Fibroblast of pulmonary artery (primary cell): Measurements from ENCODE around the gene SAMD14.
A peak's percentile ranks its signal among the peaks of the same experiment; 100 is the strongest.

Experiments used
- DNase-seq: peaks from one replicate; pipeline ENCODE4 v3.0.0-alpha.2; 2010; ENCODE audit warnings: low read depth
- H3K4me3 ChIP-seq: replicated peaks from 2 replicates; pipeline ENCODE4 v1.5.1; 2011; ENCODE audit warnings: low read depth, mild to moderate bottlenecking, control low read depth, low read length, moderate library complexity
- CTCF ChIP-seq: IDR thresholded peaks from 2 replicates; pipeline ENCODE4 v1.5.1; 2011; ENCODE audit warnings: mild to moderate bottlenecking, control low read depth, low read length, inconsistent platforms; ENCODE audit errors: missing control alignments

Gene SAMD14

GRCh38 chr17:50129728-50130558 is at the start of gene SAMD14:
Gene SAMD14 (minus strand): TSS chr17:50130160. CDS start chr17:50124959, 5,201 bp downstream.
- no peak for TF ChIP-seq CTCF
- peak; percentile 53 for DNase-seq
- peak within 1 kb of the TSS; percentile 57 for H3K4me3 ChIP-seq

GRCh38 chr17:50177983-50178834 is 48.2 kb upstream of the SAMD14 start:
- peak; percentile 55 for TF ChIP-seq CTCF
- H3K4me3 ChIP-seq: no peak overlapping the region

GRCh38 chr17:50177476-50177875 is 47.5 kb upstream of the SAMD14 start:
- TF ChIP-seq CTCF: no peak
- no peak for DNase-seq
- H3K4me3 ChIP-seq: no peak overlapping the region

More at GRCh38 chr17:50177983-50178834, 48.2 kb upstream of the SAMD14 start:
- DNase-seq: peak; percentile 95

DNA sequence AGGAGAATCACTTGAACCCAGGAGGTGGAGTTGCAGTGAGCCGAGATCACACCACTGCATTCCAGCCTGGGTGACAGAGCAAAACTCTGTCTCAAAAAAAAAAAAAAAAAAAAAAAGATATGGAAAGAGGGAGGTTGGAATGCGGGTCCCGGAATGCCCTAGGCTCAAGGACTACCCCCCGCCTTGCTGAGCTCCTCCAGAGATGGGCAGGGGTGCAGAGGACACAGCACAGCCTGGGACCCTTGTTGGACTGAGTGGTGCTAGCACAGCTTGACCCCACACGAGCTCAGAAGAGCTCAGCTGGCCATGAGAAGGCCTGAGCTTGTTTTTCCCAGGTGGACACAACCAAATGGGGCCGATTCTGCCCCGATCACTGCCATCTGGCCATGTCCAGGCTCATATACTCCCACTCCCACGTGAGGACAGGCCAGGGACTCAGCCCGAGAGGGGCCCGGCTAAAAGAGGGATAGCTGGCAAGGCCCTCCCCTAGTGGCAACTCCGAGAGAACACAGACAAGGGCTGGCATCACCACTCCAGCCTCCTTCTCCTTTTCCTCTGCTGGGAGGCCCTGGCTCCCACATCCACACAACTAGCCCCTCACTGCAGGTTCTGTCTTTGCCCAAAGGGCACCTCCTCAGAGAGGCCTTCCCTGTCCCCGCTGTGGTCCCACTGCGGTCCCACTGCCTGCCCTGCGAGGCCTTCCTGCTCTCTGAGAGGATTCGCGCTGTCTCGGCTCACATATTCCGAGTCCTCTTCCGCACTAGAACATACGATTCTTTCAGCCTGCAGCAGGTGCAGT is 46.8 kb upstream of the SAMD14 start:
- TF ChIP-seq CTCF: no peak
- no peak for DNase-seq
- H3K4me3 ChIP-seq: no peak overlapping the region

DNA sequence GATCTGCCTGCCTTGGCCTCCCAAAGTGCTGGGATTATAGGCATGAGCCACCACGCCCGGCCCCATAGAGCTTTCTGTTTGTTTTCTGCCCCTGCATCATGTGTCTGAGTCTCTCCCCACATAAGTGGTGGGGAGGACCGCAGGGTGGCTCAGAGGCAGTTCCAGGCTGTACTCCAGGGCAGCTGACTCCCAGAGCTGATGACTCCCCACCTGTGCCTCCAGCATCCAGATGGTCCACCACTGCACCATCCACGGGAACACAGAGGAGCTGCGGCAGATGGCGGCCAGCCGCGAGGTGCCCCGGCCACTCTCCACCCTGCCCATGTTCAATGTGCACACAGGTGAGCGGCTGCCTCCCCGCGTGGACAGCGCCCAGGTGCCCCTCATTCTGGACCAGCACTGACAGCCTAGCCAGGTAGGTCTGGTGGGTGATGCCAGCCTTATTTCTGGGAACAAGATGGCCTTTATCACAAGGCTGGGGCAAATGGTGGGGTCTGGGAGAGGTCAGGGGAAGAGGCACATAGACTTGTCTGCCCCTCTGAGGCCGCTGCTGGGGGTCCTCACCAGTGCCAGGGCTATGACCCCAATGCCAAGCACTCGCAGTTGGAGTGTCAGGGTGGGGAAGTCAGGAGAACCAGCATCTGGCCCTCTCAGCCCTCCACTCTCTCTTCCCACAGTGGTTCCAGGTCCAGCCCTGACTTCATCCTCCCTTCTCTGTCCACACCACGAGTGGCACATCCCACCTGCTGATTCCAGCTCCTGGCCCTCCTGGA is 45.3 kb upstream of the SAMD14 start:
- DNase-seq: no peak
- no peak overlapping the region for H3K4me3 ChIP-seq
- TF ChIP-seq CTCF: no peak

GRCh38 chr17:50174444-50174843 is 44.5 kb upstream of the SAMD14 start:
- H3K4me3 ChIP-seq: no peak overlapping the region
- no peak for DNase-seq
- no peak for TF ChIP-seq CTCF
